Activated gamma-delta T cell treated with Interleukin-2 at 50 U/mL for 16 hours (primary cell): ENCODE results near the gene UQCRC2.
"Not testable (repeated sequence)": the region's sequence is repeated elsewhere in the genome, so short reads cannot be mapped to it uniquely, and the experiment has no call there.

Source experiments
- DNase-seq: peaks from one replicate; pipeline ENCODE4 v3.0.0-alpha.2; 2020

The UQCRC2 gene

DNA sequence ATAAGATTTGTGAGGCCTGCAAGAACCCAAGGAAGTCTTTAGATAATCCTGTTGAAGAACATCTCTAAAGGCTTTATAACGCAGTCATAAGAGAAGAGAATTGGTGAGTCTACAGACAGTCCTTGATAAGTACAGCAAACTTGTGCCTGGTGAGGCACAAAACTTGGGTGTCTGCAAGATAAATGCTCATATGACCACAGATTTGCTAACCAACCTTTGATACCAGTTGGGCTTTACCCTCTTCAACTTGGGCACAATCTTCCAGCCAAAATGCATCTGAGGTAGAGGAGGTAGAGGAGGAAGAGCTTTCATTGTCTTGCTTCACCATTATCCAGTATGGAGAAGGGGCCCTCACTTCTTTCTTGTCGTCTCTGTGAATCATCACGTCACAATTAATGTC is 30.9 kb downstream of the UQCRC2 start:
- no peak for DNase-seq

DNA sequence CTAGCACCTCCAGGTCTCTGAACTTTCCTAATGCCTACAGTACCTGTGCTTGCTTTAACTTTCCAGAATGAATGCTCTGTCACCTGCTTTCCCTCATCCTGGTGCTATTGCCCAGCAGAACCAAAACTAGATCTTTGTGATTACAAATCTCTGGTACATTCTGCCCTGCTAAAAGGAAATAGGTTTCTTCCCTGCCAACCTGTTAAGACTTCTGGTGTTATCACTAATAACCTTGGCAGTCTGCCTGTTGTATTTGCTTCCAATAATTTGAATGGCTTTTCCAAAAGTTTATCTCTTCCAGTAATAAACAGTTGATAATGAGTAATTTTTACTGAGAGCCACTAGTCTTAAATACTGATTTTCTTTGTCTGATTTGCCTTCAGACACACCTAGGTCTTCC is 32.4 kb downstream of the UQCRC2 start:
- DNase-seq = no peak

DNA sequence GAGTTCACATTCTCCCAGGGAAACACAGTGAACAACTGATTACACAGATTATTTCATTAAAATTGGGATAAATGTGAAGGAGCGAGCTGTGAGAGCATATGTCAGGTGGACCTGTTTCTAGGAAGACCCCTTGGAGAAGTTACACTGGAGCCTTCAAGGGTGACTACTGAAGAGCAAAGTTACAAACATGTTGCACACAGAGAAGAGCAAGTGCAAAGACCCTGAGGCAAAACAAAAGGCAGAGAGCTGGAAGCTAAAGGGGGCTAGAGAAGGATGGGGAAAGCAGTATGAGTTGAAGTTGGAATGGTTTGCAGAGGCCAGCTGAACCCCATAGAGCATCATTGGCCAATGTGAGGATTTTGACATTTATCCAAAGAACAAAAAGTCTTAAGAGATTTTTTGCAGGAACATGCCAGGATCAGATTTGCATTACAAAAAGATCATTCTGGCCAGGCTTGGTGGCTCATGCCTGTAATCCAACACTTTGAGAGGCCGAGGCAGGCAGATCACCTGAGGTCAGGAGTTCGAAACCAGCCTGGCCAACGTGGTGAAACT is 33.6 kb downstream of the UQCRC2 start:
- no peak for DNase-seq

DNA sequence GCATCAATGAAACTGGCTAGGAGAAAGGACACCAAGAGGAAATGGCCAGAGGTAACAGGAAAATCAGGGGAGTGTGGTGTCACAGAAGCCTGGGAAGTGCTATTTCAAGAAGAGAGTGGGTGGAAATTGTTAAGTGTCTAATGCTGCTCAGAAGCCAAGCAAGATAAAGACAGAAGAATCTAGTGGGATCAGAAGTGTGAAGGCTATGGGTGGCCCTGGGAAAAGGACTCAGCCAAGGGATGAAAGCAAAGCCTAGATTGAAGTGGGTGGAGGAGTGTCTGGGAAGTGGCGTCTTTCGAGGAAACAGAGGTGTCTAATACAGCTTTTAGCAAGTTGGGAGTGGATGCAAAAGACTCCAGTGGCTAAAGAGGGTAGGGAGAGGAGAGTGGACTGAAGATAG is 34.3 kb downstream of the UQCRC2 start:
- no peak for DNase-seq

DNA sequence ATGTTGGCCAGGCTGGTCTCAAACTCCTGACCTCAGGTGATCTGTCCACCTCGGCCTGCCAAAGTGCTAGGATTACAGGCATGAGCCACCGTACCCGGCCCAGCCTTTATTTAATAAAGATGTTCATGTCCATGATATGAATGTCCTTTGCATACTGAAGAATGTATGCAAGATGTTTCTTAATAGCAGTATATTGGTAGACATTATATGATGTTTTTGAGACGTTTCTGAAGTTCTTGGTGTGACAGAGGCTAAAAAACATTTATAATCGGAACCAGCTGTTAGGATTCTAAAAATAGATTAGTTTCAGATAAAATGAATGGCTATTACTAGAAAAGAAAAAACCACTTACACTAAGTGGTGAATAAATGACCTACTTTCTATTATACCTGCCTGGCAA is 36.0 kb downstream of the UQCRC2 start:
- no peak for DNase-seq

DNA sequence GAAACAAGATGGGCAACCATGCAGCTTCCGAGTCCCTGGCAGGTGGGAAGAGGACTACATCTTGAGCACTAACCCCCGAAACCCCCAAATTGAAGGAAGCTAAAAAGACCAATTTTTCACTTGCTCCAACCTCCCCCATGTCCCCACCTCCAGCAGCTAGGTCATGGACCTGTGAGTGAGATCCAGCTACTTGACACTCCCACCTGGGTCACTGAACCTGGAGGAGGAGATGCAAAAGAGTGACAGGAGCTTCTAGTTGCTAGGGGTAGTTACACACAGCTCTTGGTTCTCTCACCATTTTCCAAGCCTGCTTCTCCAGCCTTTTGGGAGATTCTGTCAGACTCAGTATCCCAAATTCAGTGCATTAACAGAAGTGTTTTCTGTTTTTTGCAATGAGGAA is 36.6 kb downstream of the UQCRC2 start:
- no peak for DNase-seq

DNA sequence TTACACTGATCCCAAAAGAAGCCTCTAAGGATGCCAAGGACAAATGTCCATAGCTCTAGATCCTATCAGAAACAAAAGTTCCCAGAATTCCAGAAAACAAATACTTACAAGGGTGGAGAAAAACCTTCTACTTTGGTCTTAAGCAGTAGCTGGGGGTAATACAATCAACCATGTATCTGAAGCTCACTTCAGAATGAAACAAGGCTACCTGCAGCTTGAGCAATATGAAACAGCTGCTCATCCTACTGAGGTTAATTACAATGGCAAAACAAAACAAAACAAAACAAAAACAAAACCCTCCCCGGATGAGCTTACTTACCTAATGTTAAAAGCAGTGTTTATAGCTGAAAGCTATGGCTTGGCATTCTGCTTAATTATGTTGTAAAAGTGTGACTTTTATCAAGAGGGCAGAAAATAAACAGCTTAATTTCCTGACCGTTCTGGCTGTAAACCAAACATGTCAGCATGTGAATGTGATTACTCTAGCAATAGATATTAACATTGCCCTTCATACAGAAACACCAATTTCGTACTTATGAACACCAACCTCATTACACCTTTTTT is 37.3 kb downstream of the UQCRC2 start:
- no peak for DNase-seq

DNA sequence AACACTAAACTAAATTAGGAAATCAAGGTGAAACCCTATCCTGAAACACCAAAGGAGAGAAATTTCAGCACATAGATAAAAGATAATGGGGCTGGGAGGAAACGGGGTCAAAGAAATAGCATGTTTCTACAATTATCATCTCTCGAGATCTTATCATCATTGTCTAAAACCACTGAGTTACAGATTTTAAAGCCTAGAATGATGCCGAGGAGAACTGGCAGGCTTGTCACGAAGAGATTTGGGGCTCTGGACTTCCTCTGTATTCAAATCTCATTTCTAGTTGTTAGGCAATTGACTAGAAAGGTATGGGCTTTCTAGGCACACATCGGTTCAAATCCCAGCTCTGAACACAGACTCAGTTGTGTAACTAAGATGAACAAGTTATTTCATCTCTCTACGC is 38.5 kb downstream of the UQCRC2 start:
- DNase-seq = no peak

DNA sequence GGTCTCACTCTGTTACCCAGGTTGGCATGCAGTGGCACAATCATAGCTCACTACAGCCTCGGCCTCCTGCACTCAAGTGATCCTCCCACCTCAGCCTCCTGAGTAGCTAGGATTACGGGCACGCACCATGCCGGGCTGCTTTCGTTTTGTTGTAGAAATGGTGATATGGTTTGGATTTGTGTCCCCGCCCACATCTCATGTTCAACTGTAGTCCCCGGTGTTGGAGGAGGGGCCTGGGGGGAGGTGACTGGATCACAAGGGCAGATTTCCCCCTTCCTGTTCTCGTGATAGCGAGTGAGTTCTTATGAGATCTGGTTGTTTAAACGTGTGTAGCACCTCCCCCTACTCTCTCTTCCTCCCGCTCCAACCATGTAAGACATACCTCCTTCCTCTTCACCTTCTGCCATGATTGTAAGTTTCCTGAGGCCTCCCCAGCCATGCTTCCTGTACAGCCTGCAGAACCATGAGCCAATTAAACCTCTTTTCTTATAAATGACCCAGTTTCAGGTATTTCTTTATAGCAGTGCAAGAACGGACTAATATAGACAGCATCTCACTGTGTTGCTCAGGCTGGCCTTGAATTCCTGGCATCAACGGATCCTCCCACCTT is 41.8 kb downstream of the UQCRC2 start:
- DNase-seq = no peak

DNA sequence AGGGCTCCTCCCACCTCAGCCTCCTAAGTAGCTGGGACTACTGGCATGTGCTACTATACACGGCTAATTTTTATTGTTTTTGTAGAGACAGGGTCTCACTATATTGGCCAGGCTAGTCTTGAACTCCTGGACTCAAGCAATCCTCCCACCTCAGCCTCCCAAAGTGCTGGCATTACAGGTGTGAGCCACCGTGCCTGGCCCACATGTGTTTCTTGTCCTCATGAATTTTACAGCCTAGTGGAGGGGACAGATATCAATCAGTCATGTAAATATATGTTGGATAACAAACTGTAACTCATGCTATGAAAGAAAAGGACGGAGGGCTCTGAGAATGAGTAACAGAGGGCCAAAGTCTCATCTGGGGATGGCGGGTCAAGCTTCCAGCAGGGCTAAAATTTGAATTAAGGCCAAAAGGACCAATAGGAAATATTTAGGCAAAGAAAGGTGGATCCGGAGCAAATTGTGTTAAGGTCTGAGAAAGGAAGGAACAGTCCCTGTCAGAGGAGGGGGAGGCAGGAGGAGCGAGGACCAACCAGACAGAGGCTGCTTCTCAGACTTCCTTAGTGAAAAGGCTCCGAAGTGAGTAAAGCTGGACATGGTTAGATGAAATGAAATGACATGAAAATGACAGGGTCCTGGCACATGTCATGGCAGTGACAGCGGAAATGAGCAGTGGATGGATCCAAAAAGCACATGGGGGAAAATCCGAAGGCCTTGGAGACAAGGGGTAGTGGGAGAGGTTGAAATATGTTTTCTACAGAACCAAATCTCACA is 43.9 kb downstream of the UQCRC2 start:
- no peak for DNase-seq

DNA sequence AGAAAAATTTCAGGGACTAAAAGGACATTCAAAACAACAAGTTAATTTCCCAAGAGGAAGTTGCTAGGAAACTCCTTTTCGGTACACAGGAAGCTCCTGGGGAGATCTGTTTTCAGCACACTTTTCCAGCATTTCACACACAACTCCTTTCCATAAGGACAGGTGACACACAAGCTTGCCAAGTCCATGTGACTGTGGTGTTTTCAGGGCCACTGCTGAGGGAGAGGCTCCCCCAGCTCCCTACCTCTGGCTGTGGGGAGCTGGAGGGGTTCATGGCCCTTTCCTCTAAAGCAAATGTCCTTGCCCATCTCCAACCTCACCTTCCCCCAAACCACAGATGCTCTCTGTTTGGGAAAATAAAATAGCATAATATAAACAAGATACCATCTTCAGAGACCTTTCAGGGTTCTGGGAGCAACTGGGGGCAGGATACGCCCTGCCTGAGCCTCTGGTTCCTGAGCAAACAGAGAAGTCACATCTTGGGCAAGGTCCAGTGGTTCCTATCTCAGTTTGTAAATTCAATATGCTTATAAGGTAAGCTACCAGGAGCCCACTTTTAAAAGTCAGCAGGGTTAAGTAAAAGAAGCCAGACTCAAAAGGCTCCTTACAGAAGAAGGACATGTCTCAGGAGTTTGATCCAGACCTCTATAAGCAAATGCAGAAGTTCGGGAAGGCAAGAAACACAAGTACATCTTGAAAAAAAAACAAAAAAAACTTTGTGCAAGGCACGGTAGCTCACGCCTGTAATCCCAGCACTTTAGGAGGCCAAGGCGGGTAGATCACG is 44.7 kb downstream of the UQCRC2 start:
- DNase-seq = no peak

DNA sequence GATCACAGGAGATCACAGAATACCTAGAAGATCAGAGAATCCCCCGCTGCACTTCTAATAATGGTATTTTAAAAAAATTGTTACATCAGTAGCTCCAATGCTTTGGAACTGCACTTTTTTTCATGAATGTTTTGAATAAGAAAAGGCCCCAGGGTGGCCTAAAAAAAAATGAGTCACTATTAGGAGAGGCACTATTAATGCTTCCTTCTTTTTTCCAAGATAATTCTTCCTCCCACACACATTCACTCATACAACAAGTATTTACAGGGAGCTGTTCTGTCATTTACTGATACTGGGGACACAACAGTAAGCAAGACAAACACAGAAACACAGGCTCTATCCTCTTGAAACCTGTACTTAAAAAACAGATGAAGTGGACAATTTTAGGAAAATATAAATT is 48.4 kb downstream of the UQCRC2 start:
- DNase-seq = no peak

DNA sequence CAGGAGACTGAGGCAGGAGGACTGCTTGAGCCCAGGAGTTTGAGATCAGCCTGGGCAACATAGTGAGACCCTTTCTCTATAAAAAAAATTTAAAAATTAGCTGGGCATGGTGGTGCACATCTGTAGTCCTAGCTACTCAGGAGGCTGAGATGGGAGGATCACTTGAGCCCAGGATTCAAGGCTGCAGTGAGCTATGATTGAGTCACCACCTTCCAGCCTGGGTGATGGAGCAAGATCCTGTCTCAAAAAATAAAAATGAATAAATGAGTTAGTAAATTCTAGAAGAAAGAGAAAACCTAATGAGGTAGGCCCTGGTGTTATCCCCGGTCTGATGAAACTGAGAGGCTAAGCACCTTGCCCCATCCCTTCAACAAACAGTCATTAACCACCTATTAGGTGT is 48.9 kb downstream of the UQCRC2 start:
- DNase-seq = not testable (repeated sequence)

DNA sequence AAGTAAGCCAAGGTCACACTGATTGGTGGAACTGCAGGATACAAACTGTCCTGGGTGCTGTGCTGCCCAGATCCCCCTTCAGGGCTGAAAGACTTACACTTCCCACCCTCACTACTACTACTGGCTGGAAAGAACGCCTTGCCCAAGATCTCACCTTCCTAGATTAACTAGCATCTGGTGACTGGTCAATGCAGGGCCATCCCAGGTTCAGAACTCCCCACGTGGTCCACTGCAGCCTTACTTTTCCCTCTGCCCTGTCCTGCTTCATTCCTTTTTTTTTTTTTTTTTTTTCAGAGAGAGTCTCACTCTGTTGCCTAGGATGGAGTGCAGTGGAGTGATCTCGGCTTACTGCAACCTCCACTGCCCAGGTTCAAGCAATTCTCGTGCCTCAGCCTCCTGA is 50.0 kb downstream of the UQCRC2 start:
- DNase-seq = no peak

DNA sequence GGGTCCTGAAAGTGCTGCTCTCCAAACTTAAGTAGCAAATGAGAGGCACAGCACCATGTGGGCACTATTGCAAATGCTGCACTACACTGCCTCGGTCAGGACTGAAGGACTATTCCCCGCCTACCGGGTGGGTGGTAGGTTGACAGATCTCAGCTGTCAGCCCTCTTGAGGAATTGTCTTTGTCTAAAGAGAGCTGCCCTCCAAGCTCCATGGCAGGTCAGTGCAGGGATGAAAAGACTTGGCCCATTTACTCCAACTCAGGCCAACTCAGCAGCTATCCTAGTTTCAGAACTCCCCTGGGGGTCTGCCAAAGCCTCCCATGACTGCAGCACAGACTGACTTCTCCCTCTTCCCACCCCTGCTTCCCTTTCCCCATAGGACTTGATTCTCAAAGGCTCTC is 51.2 kb downstream of the UQCRC2 start:
- DNase-seq = no peak

DNA sequence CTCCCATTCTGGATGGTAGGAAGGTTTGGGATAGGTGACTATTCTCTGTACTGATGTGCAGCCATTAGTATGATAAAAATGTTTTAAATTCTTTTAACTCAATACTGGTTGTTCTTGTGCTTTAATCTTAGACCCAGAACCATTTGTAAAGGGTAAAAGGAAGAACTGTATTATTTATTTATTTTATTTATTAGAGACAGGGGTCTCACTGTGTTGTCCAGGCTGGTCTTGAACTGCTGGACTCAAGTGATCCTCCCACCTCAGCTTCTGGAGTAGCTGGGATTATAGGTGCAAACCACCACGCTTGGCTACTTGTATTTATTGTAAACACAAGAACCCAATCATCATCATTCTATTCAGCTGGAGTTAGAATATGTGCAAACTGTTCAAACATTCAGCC is 52.6 kb downstream of the UQCRC2 start:
- DNase-seq = no peak

DNA sequence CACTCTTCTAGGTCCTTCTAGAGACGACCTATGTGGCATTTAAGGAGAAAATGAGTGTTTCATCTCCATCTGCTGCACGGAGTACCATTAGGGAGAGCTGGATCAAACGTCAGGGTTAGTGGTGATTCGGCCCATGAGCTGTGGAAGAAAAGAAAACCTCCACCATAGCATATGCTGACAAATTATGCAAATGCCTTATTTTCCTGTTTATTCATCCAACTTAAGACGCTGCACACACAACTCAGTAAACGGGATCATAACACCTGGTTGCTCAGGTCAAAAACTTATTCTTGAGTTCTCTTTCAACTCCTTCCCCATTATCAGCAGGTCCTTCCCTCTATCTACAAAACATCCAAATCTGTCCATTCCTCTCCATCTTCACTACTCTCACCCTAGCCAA is 53.5 kb downstream of the UQCRC2 start:
- DNase-seq = no peak

DNA sequence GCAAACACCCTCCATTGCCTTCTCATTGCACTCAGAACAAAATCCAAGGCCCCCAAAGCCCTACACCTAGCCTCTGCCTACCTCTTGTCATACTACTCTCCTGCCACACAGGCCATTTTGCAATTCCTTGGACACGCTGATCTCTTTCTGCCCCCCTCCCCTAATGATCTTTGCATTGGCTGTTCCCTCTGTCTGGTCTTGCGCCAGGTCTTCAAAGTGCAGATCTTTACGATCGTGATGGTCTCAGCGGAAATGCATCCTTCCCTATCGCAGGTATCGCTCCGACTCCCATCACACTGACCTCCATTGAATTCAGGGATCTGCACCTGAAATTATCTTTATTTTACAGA is 54.0 kb downstream of the UQCRC2 start:
- no peak for DNase-seq

DNA sequence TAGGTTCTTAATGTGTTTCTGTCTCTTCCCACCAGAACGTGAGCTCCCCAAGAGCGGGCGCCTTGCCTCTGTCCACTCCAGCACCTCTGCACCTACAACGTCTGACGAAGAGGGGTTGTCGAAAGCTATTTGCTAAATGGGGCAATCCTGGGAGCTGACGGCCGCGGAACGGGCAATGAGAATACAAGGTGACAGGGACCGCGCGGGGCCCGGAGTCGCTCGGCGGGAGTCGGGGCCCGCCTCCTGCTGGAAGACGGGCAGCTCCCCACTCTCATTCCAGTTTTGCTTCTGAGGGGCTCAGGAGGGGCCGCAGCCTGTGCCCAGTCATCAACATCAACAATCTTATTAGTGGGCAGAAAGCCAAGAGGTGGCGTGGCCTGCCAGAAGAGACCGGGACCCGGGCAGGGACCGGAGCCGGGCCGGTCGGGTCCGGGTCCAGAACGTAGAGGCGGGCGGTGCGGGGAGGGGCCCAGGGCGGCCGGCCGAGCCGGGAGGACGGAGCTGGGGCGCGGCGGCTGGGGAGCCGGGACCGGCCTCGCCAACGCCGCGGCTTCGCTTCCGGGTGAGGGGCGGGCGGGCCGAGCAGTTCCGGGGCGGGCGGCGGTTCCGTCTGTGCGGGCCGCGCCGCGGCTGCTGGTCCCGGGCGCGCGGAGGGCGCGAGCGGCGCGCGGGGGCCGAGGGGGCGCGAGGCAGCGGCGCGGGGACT is 54.5 kb downstream of the UQCRC2 start, which contains the start of gene MOSMO:
MOSMO (plus strand) TSS at position 603 of the 706 bp plus-strand sequence. CDS start 191 bp downstream, outside the sequence.
- DNase-seq = peak; percentile 62

DNA sequence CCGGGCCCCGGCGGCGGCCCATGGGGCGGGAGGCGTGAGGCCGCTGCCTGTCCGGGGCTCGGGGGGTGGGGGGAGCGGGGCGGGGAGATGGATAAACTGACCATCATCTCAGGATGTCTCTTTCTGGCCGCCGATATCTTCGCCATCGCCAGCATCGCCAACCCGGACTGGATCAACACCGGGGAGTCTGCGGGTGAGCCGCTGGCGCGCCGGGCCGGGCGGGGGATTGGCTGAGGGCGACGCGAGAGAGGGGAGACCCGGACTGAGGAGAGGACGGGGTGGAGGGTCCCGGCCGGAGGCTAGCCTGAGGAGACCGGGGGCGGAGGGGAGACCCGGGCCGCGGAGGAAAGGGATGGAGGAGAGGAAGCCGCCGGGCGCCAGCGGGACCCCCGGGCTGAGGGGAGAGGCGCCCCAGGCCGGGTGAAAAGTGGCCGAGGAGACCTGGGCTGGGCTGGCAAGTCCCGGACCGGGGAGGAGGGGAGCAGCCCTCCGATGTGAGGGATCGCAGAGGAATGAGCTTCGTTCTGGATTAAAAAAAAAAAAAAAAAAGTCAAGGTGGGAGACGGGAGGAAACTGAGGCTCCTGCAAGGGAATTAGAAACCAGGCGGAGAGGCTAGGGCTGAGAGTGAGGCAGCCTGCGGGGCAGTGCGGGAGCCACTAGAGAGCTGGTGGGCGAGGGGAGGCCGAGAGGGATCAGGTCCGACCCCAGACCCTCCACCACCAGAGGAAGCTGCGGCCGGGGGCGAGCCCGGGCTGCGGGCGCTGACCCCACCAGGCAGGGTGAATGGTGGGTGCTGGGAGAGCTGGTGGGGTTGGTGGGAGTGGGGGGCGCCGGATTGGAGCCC is 55.3 kb downstream of the UQCRC2 start:
- no peak for DNase-seq

DNA sequence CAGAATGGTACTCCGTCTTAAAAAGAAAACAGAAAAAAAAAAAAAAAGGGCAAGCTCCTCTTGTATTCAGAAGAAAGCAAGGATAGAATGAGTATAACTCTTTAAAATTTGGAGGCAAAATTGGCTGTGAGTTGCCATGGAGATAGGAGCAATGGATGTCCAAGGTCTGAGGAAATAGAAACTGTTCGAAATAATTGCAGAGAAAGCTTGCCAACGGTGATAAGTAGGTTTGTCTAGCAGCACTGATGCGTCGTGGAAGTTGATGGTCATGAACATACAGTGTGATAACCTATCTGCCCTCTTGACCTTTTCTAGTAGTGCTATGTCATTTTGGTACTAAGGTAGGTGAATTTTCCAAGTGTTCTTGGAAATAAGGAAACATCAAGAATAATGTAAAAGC is 57.7 kb downstream of the UQCRC2 start:
- no peak for DNase-seq

DNA sequence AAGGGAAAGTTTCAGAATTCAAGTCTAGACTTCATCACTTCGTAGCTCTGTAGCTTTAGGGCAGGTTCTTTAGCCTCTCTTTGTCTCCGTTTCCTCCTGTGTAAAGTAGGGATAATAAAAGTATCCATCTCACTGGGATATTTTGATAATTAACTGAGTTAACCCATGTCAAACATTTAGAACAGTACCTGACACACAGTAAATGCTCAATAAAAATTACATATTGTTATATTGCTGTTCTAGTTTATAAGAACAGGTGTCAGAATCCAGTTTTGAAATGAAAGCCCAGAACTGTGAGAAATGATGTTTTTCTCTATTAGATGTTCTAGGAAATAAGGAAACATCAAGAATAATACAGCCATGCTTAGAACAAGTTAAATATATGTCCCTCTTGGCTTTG is 59.1 kb downstream of the UQCRC2 start:
- DNase-seq = no peak
